ENCODE measurements around the gene HRH3. TPM values are rescaled to one million over a fixed set of nuclear protein-coding genes. Genes with fewer than 3 reads are reported as not detected.

The HRH3 gene
- total RNA-seq, 4 donors from 2014 or later, result not detected

DNA sequence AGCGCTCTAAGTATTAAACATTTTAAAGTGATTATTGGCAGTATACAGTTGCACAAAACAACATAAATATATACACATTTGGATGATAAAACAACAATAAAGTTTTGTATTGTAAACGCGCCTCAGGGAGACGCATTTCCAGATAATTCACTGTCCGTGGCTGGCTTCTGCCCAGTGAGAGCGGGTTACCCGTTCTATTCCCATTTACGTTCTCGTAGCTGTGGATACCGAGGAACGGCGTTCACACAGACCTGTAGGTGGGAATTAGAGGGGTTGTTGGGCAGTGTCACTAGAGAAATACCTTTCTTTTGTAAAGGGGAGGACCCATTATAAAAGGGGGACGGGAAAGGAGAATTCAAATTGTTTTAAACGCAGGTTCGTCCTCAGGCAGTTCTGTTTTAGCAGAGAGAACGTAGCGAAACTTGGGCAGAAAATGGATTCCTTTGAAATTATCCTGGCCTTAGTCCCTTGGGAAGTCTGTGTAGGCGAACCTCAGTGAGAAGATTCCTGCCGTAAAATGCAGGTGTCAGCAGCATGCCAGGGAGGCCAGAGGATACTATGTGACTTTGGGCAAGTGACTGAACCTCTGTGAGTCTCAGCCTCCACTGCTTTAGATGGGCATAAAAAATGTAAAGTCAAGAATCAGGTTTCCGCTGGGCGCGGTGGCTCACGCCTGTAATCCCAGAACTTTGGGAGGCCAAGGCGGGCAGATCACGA lies 36.5 kb downstream of the HRH3 start:
- H3K9me3 ChIP-seq, result no peaks in the 10 kb centered on the region
- in situ Hi-C loops (cut with MboI; ENCODE audit: low pct_ligation_motif_present in 1 of 4, low pct_unique_long_range_greater_than_20kb in 1 of 4, low sequenced_read_pairs in 3 of 4) (no loop called here), intact Hi-C loops (cut with DNase I; ENCODE audit: low total_unique reads) (loop anchor here (10.0 kb wide), 1 partner anchor 51 kb away; the partner anchor contains the start of gene OSBPL2)
- no peak for DNase-seq
- H3K36me3 ChIP-seq, result no peaks in the 10 kb centered on the region
- peak overlapping the region; percentile 94 to 98 (median 96) for H3K27ac ChIP-seq
- peaks cover 7 to 25% (median 22%) of the 10 kb centered on the region in 4 donors for H3K4me1 ChIP-seq
- no peak for TF ChIP-seq CTCF (IDR thresholded peaks at IDR 0.05)
- no peaks in the 10 kb centered on the region for H3K27me3 ChIP-seq
- H3K4me3 ChIP-seq, result peak overlapping the region; percentile 70 to 95 (median 88)
- WGBS, 2 donors (ENCODE audit: low coverage in 1 of 2), result 6 to 22% methylated on average over 6 to 25 of the region's 25 CpGs

GRCh38 chr20:62182469-62183425 lies 37.3 kb downstream of the HRH3 start, which contains the start of gene MTG2:
MTG2 (plus strand) TSS chr20:62183028; CDS start chr20:62193421, 10,393 bp downstream.
- peak; percentile 96 for DNase-seq
- H3K27ac ChIP-seq, result peak within 1 kb of the TSS; percentile 94 to 98 (median 96)
- H3K27me3 ChIP-seq, result no peaks in the 10 kb centered on the region
- in situ Hi-C loops (cut with MboI; ENCODE audit: low pct_ligation_motif_present in 1 of 4, low pct_unique_long_range_greater_than_20kb in 1 of 4, low sequenced_read_pairs in 3 of 4), result no loop called here
- peak within 1 kb of the TSS; percentile 70 to 95 (median 88) for H3K4me3 ChIP-seq
- peaks cover 7 to 25% (median 22%) of the 10 kb centered on the region in 4 donors for H3K4me1 ChIP-seq
- intact Hi-C loops (cut with DNase I; ENCODE audit: low total_unique reads), result loop anchor here (10.0 kb wide), 1 partner anchor 52 kb away; the partner anchor contains the start of gene OSBPL2
- 0% methylated on average over 8 to 23 of the region's 96 CpGs for WGBS, 2 donors (ENCODE audit: low coverage in 1 of 2)
- H3K36me3 ChIP-seq, result no peaks in the 10 kb centered on the region
- TF ChIP-seq POLR2AphosphoS5 (IDR thresholded peaks at IDR 0.05) (peak; percentile 95 to 98 (median 96)), EP300 (IDR thresholded peaks at IDR 0.05; ENCODE audit: low read depth) (no peak), POLR2A (IDR thresholded peaks at IDR 0.05) (peak; percentile 93), CTCF (IDR thresholded peaks at IDR 0.05) (peak in 2 of 5 experiments; percentile 8 to 19)
- H3K9me3 ChIP-seq, result no peaks in the 10 kb centered on the region

- Histone ChIP-seq H3K27me3 (no peaks in the 10 kb centered on the region), H3K36me3 (no peaks in the 10 kb centered on the region), H3K27ac (peak overlapping the region; percentile 94 to 98 (median 96)), H3K9me3 (no peaks in the 10 kb centered on the region), H3K4me3 (peak overlapping the region in 1 of 4 donors; percentile 88), H3K4me1 (peaks cover 7 to 20% (median 18%) of the 10 kb centered on the region in 4 donors)
- intact Hi-C loops (cut with DNase I; ENCODE audit: low total_unique reads), result loop anchor here (10.0 kb wide), 1 partner anchor 53 kb away; the partner anchor contains the start of gene OSBPL2
- in situ Hi-C loops (cut with MboI; ENCODE audit: low pct_ligation_motif_present in 1 of 4, low pct_unique_long_range_greater_than_20kb in 1 of 4, low sequenced_read_pairs in 3 of 4), result no loop called here
- TF ChIP-seq POLR2A (IDR thresholded peaks at IDR 0.05) (no peak), CTCF (IDR thresholded peaks at IDR 0.05) (no peak)
- WGBS, 2 donors (ENCODE audit: low coverage in 1 of 2), result 84 to 90% methylated on average over 2 of the region's 2 CpGs
- DNase-seq, result no peak
These were observed 38.3 kb downstream of the HRH3 start for GRCh38 chr20:62181808-62182207.

GRCh38 chr20:62179162-62179504 lies 40.9 kb downstream of the HRH3 start:
- H3K9me3 ChIP-seq, result no peaks in the 10 kb centered on the region
- peaks cover 0 to 4% (median 0%) of the 10 kb centered on the region in 4 donors for H3K36me3 ChIP-seq
- in situ Hi-C loops (cut with MboI; ENCODE audit: low pct_ligation_motif_present in 1 of 4, low pct_unique_long_range_greater_than_20kb in 1 of 4, low sequenced_read_pairs in 3 of 4) (no loop called here), intact Hi-C loops (cut with DNase I; ENCODE audit: low total_unique reads) (no loop called here)
- no peaks in the 10 kb centered on the region for H3K27me3 ChIP-seq
- peaks cover 5 to 16% (median 13%) of the 10 kb centered on the region in 4 donors for H3K4me1 ChIP-seq
- TF ChIP-seq EP300 (IDR thresholded peaks at IDR 0.05; ENCODE audit: low read depth) (no peak), POLR2AphosphoS5 (IDR thresholded peaks at IDR 0.05) (no peak)
- no peak overlapping the region for H3K27ac ChIP-seq
- no peak overlapping the region for H3K4me3 ChIP-seq
- DNase-seq, result no peak
- WGBS, 2 donors (ENCODE audit: low coverage in 1 of 2), result 97% methylated on average over 14 of the region's 14 CpGs; no CpG with 5 or more reads in 1 of the 2 donors

Measured in transverse colon (tissue), 4 donors.